SH-SY5Y (cell line): ENCODE data around the gene INS.

Experiments used
- GATA2 ChIP-seq: IDR thresholded peaks from 2 replicates; pipeline ENCODE4 v1.6.1; 2011; ENCODE audit warnings: mild to moderate bottlenecking, low read depth, low read length
- GATA3 ChIP-seq: IDR thresholded peaks from 2 replicates; pipeline ENCODE4 v1.6.1; 2011; ENCODE audit warnings: low read depth, mild to moderate bottlenecking, low read length, moderate library complexity

INS gene

GRCh38 chr11:2202071-2202899 lies 41.3 kb upstream of the INS start:
- TF ChIP-seq GATA2: no peak
- no peak for TF ChIP-seq GATA3

DNA sequence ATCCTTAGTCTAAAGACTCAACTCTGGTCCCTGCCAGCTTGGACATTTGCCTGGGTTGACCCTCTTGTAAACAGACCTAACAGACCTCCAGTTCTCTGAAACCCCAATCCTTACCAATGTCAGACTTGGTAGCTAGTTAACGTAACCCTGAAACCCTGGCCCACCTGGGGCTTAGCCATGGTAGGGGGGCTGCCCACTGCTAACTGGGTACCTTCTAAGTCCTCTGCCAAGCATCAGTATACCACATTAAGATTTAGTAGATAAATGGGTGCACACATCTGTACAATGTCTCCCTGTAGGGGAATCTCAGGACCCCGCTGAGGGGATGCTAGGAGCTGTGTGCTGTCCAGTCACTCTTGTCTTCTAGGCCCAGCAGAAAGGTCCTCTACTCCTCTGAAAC lies 40.5 kb upstream of the INS start:
- TF ChIP-seq GATA3 (no peak), GATA2 (no peak)

DNA sequence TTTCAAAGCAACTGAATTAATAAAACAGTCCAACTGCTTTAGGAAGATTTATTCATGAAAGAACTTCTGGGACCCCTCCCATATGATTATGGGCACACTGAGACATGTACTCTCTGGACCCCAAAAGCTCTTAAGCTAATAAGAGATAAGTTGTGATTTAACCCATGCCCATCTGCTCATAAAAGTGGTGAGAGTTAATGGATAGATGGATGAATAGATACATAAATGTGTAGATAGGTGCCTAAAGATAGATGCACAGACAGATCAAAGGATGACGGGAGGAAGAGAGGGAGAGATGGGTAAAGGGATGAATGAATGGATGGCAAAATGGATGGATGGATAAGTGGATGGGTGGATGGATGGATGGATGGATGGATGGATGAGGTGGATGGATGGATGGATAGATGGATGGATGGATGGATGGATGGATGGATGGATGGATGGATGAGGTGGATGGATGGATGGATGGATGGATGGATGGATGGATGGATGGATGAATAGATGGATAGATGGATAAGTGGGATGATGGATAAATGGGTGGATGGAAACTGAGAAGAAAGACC lies 40.0 kb upstream of the INS start:
- no peak for TF ChIP-seq GATA2
- no peak for TF ChIP-seq GATA3

DNA sequence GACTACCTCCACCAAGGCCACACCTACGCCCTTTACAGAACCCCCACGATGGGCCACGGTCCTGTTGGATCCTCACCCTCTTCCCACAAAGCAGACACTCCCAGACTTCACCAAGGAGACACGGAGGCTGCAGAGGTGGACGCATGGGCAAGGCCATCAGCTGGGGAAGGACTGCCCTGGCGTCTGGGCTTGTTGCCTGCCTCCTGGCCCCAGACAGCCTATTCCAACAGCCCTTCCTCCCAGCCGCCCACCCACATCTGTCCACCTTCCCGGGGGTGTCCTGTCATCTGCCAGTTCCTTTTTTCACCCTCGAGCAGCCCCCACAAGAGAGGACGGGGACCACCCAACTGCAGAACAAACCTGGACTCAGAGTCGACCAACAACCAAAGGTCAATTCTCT lies 39.5 kb upstream of the INS start:
- TF ChIP-seq GATA3: no peak
- TF ChIP-seq GATA2: no peak

DNA sequence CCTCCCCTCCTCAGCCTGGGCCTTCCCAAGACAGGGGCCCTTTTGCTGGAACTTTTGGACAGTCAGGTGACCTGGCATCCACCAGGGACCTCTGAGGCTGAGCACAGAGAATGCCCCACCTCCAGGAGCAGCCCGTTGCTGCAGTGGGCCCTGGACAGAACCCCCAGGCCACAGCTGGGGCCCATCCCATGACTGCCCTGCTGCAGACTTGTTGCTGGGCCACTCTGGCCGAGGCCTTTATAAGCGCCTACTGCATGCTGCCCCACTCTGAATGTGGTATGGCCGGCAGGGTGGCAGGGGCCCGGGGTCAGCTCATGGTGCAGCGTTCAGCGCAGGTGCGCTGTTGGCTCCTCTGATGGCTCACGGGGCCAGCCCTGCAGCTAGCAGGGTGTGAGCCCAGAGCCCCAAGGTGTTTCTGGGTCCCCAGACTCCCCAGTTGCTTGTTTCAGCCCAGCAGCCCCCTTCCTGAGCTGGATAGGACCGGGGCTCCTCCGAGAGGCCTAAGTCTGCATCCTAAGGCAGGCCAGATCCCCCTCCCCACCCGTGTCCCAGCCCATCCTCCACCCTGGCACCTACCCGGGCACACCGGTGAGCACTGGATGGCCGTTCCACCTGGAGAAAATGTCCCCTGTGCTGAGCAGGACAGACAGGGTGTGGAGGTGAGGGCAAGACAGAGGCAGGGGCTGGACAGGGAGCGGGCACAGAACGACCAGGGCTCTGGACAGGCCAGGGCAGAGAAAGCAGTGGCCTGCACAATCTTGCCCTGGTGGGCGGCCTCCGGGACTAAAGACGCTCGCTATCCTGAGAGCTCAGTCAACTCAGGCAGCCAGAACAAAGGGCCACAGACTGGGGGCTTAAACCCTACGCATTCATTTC lies 38.7 kb upstream of the INS start:
- TF ChIP-seq GATA3 (no peak), GATA2 (no peak)

DNA sequence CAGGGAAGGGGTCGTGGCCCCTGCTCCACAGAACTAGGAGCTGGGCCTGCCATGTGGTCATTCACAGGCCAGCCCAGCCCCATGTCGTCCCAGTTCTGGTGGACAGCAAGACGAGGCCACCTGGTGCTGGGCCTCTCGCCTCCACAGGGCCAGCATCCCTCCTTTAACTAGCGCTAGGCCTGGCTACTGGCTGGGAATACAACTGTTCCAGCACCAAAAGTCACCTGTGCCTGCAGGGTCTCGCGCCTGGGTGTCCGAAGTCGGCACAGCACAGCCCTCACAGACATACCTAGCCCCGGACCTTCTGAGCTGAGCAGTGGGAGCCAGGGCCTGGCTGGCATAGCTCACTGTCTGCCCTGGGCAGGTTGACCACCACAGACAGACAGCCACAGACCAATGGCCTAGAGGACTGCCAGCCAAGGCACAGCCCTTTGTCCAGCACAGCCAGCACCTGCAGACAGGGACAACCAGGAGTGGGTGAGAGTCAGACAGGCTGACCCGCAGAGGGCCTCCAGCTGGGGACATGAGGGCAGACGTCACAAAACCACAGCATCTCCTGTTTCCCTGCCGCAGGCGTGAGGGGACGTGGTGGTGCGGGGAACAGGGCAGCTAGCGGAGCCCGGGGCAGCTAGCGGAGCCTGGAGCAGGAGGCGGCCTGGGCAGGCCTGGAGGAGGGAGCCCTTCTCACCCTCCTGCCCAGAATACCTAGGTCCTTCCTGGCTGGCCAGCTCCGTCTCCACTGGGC lies 37.8 kb upstream of the INS start:
- no peak for TF ChIP-seq GATA3
- TF ChIP-seq GATA2: no peak

- no peak for TF ChIP-seq GATA2
- no peak for TF ChIP-seq GATA3
These were observed 36.9 kb upstream of the INS start for GRCh38 chr11:2197771-2198520.

DNA sequence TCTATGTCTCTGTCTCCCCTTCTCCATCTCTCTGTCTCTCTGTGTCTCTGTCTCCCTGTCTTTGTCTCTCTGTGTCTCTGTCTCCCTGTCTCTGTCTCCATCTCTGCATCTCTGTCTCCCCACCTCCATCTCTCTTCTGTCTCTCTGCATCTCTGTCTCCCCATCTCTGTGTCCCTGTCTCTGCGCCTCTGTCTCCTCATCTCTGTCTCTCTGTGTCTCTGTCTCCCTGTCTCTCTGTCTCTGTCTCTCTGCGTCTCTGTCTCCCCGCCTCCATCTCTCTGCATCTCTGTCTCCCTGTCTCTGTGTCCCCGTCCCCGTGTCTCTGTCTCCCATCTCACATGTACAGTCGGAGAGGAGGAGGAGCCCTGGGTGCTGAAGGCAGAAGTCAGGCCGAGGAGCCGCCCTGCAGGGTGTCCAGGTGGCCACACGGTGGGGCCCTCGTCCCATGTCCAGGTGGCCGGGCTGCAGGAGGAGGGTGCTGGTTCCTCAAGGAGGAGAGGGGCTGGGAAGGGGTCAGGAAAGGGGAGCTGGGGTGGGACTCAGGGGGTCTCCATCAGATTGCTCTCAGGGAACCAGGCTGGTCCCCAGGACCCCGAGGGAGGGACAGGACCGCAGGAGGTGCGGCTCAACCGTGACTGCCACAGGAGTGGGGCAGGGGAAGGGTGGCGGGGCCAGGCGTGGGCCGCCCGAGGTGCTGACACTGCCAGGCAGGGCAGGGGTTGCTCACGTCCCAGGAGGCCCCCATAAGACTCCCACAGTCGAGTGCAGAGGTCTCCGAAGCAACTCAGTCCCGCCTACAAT lies 36.2 kb upstream of the INS start:
- TF ChIP-seq GATA2: no peak
- TF ChIP-seq GATA3: no peak

DNA sequence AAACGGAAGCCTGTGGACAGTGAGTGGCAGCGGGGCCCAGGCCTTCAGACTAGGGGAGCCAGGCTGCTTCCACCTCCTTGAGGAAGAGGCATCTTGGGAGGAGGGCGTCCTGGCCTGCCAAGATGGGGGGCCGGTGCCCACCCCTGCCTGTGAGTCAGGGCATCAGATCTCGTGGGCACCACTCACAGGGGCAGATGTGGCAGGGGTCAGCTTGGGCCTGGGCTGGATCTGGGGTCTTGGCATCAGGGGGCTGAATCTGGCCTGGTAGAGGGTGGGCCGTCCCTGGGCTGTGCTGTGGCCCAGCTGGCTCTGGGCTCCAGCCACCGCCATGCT lies 34.7 kb upstream of the INS start:
- TF ChIP-seq GATA2 (no peak), GATA3 (no peak)

DNA sequence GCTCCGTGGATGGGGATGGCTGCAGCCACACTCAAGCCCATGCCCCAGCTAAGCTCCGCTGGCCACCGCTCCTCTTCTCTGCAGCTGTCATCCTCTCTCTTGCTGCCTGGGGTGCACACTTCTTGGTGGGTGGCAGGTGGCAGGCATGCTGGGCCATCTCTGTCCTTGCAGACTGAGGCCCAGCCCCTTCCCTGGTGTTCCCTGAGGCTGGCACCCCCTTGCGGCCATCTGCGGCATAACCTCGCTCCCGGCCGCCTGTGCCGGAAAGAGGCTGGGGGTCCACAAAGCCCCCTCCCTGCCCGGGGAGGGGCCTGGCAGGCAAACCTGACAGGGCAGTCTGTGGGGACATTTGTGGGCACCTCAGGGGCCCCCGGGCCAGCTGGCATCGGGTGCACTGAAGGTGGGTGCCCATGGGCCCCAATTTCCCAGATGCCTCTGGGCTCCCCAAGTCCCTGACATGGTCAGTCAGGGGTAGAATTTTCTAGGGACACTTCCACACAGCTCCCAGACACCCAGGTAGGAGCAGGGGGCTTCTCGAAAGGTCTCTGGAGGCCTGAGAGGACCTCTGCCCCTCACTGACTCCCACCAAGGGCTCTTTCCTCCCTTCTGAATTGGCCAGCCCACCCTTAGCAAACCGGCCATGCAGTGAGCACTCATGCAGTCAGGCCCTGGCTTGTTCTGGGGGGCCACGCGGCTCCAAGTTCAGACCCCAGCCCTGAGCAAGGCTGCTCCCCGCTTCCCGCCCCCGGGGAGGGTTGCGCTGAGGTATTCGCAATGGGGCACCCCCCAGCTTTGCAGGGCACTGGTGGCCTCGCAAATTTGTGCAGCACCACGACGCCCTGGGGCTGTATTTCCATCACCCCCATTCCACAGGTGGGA lies 34.1 kb upstream of the INS start:
- TF ChIP-seq GATA3: no peak

DNA sequence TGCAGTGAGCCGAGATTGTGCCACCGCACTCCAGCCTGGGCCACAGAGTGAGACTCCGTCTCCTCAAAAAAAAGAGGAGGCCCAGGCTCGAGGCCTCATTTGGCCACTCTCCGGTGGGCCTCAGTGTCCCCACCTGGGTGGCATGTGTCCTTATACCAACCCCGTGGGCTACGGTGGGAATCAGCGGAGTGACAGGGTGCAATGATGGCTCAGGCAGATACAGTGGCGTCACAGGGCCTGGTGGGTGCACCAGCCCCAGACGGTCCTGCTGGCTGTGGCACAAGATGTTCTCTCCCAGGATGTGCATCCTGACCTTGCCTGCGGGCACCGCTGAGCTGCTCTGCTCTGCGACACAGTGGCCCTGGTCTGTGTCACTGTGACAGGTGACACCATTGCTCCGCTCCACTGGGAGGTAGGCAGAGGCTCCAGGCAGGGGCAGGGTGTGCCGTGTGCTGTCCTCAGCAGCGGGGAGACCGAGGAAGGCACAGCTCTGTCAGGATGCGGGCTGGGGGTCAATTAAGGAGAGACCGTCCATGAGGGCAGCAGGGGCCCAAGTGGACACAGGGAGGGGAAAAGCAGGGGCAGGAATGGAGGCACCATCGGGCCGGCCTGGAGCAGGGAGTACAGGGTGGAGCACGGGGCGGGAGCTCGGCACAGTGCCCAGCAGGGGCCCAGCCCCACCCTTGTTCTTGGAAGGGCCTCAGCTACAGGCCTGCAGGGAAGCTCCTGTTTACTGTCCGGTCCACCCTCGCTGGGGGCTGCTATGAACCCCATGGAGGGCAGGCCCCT lies 32.3 kb upstream of the INS start:
- TF ChIP-seq GATA3: no peak; the same call in 1 of the 2 replicates
- peak; percentile 94 for TF ChIP-seq GATA2

DNA sequence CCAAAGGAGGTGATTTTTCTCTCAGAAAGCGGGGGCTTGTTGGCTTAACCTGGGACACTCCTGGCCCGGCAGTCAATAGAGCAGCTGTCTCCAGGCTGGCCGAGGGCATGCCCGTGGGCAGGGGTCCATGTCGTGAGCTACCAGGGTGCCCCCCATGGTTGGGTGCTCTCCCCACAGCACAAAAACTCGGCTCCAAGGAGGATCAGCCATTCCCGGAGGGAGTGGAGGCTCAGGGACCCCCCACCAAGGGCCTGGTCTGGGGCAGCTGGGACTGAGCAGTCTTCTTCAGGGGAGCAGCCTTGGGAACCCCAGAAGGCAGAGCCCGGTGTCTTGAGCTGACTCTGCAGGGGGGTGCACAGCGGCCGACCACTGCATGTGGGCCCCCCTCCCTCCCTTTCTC lies 31.4 kb upstream of the INS start:
- TF ChIP-seq GATA2 (no peak), GATA3 (no peak)

- TF ChIP-seq GATA2: 0 out of 2 replicates have a peak, but pooled peaks have one; percentile 7
- TF ChIP-seq GATA3: no peak
These were observed 30.9 kb upstream of the INS start for GRCh38 chr11:2191883-2192282.
